SW 1271 (cell line): ENCODE results near the gene DAB2IP.

Experiments
- DNase-seq, 2 experiments: peaks; one replicate each; lab custom pipeline; 2025; lab: John Stamatoyannopoulos, UW

DAB2IP gene

GRCh38 chr9:121763561-121764370, 112.3 kb downstream of the DAB2IP start:
- no peak for DNase-seq

- no peak for DNase-seq
These were observed 112.9 kb downstream of the DAB2IP start for GRCh38 chr9:121764371-121764730.

- DNase-seq = peak in 1 of 2 experiments; percentile 45
These were observed 113.9 kb downstream of the DAB2IP start for GRCh38 chr9:121765021-121765950.

- DNase-seq = no peak
These were observed 114.7 kb downstream of the DAB2IP start for GRCh38 chr9:121766081-121766683.

- no peak for DNase-seq
These were observed 115.8 kb downstream of the DAB2IP start for GRCh38 chr9:121767171-121767769.

GRCh38 chr9:121768416-121769015, 117.1 kb downstream of the DAB2IP start:
- no peak for DNase-seq

- DNase-seq = no peak
These were observed 118.5 kb downstream of the DAB2IP start for GRCh38 chr9:121769939-121770338.

GRCh38 chr9:121770415-121771273, 119.2 kb downstream of the DAB2IP start:
- no peak for DNase-seq

- no peak for DNase-seq
These were observed 120.0 kb downstream of the DAB2IP start for GRCh38 chr9:121771418-121771817.

GRCh38 chr9:121771851-121772599, 120.6 kb downstream of the DAB2IP start:
- DNase-seq = no peak

GRCh38 chr9:121772600-121773285, 121.3 kb downstream of the DAB2IP start:
- DNase-seq = no peak

GRCh38 chr9:121773286-121773953, 122.0 kb downstream of the DAB2IP start:
- DNase-seq = no peak

- no peak for DNase-seq
These were observed 122.7 kb downstream of the DAB2IP start for GRCh38 chr9:121773954-121774714.

- no peak for DNase-seq
These were observed 123.5 kb downstream of the DAB2IP start for GRCh38 chr9:121774715-121775613.

- DNase-seq = no peak
These were observed 124.7 kb downstream of the DAB2IP start for GRCh38 chr9:121776001-121776738.
